NOMO-1 treated with DMSO at 0.1 percent for 48 hours (cell line): ENCODE measurements around the gene ZNF25.
"Not testable (repeated sequence)": the region's sequence is repeated elsewhere in the genome, so short reads cannot be mapped to it uniquely, and the experiment has no call there.

ENCODE experiments used
- DNase-seq: peaks from one replicate; lab custom pipeline; 2025; ENCODE audit not compliant: unreplicated experiment; lab: John Stamatoyannopoulos, UW

Gene ZNF25

GRCh38 chr10:37948210-37948609 lies 28.2 kb downstream of the ZNF25 start:
- DNase-seq, result no peak

- DNase-seq, result no peak
Observed at GRCh38 chr10:37947526-37947925, 28.9 kb downstream of the ZNF25 start.

DNA sequence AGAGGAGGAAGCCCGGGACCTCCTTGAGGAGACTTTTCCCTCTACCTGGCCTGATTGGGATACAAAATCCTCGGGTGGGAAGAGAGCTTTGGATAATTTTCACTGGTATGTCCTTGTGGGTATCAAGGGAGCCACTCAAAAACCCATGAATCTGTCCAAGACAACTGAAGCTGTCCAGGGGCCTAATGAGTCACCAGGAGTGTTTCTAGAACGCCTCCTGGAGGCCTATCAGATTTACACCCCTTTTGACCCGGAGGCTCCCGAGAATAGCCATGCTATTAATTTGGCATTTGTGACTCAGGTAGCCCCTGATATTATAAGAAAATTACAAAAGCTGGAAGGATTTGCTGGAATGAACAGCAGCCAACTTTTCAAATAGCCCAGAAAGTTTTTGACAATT lies 38.6 kb downstream of the ZNF25 start:
- DNase-seq, result no peak

DNA sequence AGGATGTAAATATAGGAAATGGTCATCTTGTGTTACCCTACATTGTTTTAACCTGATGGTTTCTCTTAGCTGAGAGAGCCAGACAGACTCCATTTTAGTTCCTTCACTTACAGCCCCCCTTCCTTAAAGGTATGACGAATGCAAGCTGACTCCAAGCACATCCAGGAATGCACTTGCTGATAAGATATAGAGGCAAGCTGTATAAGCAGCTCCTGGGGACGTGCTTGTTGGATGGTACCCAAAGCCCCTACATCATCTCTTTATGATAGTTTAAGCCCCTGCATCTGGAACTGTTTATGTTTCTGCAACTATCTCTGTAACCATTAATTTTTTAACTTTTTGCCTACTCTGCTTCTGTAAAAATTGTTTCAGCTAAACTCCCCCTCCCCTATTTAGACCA lies 41.7 kb downstream of the ZNF25 start:
- no peak for DNase-seq

DNA sequence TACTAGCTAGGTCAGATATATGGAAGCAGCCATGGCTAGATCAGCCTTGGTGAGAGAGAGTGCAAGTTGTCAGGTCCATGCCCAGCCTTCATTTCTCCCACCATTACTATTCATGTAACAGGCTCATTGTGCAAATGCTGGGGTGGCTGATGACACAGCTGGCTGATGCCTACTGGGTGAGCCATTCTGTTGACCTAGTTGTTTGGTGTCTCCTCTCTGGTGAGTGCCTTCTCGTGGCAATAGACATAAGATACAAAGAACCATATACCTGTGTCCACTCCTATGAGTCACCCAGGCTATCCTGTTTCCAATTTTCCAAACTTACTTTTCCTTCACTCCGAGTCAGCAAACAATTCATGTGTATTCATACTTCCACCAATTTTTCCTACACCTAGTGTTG lies 46.0 kb downstream of the ZNF25 start:
- DNase-seq, result no peak

GRCh38 chr10:37908165-37908564 lies 68.3 kb downstream of the ZNF25 start:
- DNase-seq, result not testable (repeated sequence)

GRCh38 chr10:37906382-37906781 lies 70.1 kb downstream of the ZNF25 start:
- no peak for DNase-seq
